Upper lobe of right lung (tissue), 1 donor: ENCODE data around the gene GVQW3. TPM values are rescaled to one million over a fixed set of nuclear protein-coding genes. Genes with fewer than 3 reads are reported as not detected.

Experiments
- ATAC-seq: fragments of 200-7000 bp; cut with Tn5 transposase; one replicate; pipeline ENCODE4 v1.9.1; 2020; ENCODE audit warnings: mild to moderate bottlenecking, moderate library complexity
- DNase-seq: peaks from one replicate; pipeline ENCODE4 v3.0.0-alpha.2; 2020
- H3K27ac ChIP-seq: fragments of 200-600 bp; one replicate; pipeline ENCODE4 v1.8.0; 2022
- H3K27me3 ChIP-seq: fragments of 200-600 bp; one replicate; pipeline ENCODE4 v1.8.0; 2022; ENCODE audit warnings: mild to moderate bottlenecking
- H3K36me3 ChIP-seq: fragments of 200-600 bp; one replicate; pipeline ENCODE4 v1.8.0; 2022
- H3K4me1 ChIP-seq: fragments of 200-600 bp; one replicate; pipeline ENCODE4 v1.8.0; 2022
- H3K4me3 ChIP-seq: fragments of 200-600 bp; one replicate; pipeline ENCODE4 v1.8.0; 2022; ENCODE audit warnings: mild to moderate bottlenecking
- H3K9me3 ChIP-seq: fragments of 200-600 bp; one replicate; pipeline ENCODE4 v1.8.0; 2022
- CTCF ChIP-seq: fragments of 200-600 bp; IDR thresholded peaks from one replicate; pipeline ENCODE4 v1.8.0; 2022; ENCODE audit warnings: antibody characterized with exemption
- intact Hi-C: fragments of 100-400 bp; cut with DNase I; formaldehyde crosslinking; loops from one replicate; pipeline ENCODE4 v1.11.0; 2022
- total RNA-seq: library from RNA; stranded (reverse); fragmentation: NEBNext Ultra II Directional; extraction: Animal tissue kit (Norgen Biotek cat#: 25700); gene quantifications from one replicate; pipeline ENCODE4 v1.2.1, GENCODE V29; 2021
- donor health status: DM: no; HTN: yes; CAD: no; lungs with severe emphysema.

Gene GVQW3
- total RNA-seq, 1 donor from 2014 or later, result 2.0 TPM

GRCh38 chr11:76376746-76377558 is 4.2 kb upstream of the GVQW3 start:
- no peaks in the 10 kb centered on the region for H3K27me3 ChIP-seq
- no peaks in the 10 kb centered on the region for H3K9me3 ChIP-seq
- DNase-seq, result no peak
- peaks cover 27% of the 10 kb centered on the region for H3K4me1 ChIP-seq
- H3K36me3 ChIP-seq, result no peaks in the 10 kb centered on the region
- intact Hi-C loops, result no loop called here
- no peak overlapping the region for H3K4me3 ChIP-seq
- ATAC-seq, result no peak
- TF ChIP-seq CTCF, result no peak
- no peak overlapping the region for H3K27ac ChIP-seq

GRCh38 chr11:76379807-76380158 is 1.3 kb upstream of the GVQW3 start:
- Histone ChIP-seq H3K9me3 (no peaks in the 10 kb centered on the region), H3K4me3 (peak overlapping the region; percentile 92), H3K4me1 (peaks cover 35% of the 10 kb centered on the region), H3K36me3 (no peaks in the 10 kb centered on the region), H3K27ac (no peak overlapping the region), H3K27me3 (no peaks in the 10 kb centered on the region)
- DNase-seq, result no peak
- no peak for TF ChIP-seq CTCF
- no peak for ATAC-seq
- intact Hi-C loops, result no loop called here

GRCh38 chr11:76380159-76380976 is 755 bp upstream of the GVQW3 start:
- ATAC-seq (peak; percentile 2), DNase-seq (peak; percentile 78)
- intact Hi-C loops, result no loop called here
- H3K36me3 ChIP-seq, result no peaks in the 10 kb centered on the region
- no peaks in the 10 kb centered on the region for H3K9me3 ChIP-seq
- peak overlapping the region; percentile 84 for H3K27ac ChIP-seq
- peak overlapping the region; percentile 92 for H3K4me3 ChIP-seq
- no peaks in the 10 kb centered on the region for H3K27me3 ChIP-seq
- H3K4me1 ChIP-seq, result peaks cover 35% of the 10 kb centered on the region
- no peak for TF ChIP-seq CTCF

- intact Hi-C loops, result no loop called here
- no peak for TF ChIP-seq CTCF
- H3K9me3 ChIP-seq, result no peaks in the 10 kb centered on the region
- no peak overlapping the region for H3K27ac ChIP-seq
- no peaks in the 10 kb centered on the region for H3K36me3 ChIP-seq
- ATAC-seq (no peak), DNase-seq (no peak)
- H3K27me3 ChIP-seq, result no peaks in the 10 kb centered on the region
- H3K4me1 ChIP-seq, result peaks cover 26% of the 10 kb centered on the region
- peak overlapping the region; percentile 92 for H3K4me3 ChIP-seq
These were observed 1.1 kb downstream of the GVQW3 start for GRCh38 chr11:76382209-76382608.

- Histone ChIP-seq H3K27me3 (no peaks in the 10 kb centered on the region), H3K36me3 (no peaks in the 10 kb centered on the region), H3K9me3 (no peaks in the 10 kb centered on the region), H3K4me1 (peaks cover 13% of the 10 kb centered on the region), H3K4me3 (no peak overlapping the region), H3K27ac (no peak overlapping the region)
- no peak for TF ChIP-seq CTCF
- ATAC-seq (no peak), DNase-seq (no peak)
- intact Hi-C loops, result no loop called here
These were observed 4.8 kb downstream of the GVQW3 start for GRCh38 chr11:76385903-76386302.
